Hematopoietic multipotent progenitor cell treated with erythropoietin and hydrocortisone succinate and interleukin-3 and kit ligand, for 4 days (in vitro differentiated cells): ENCODE data around the gene LMBR1L.

ENCODE experiments used
- DNase-seq: peaks from one replicate; pipeline ENCODE4 v3.0.0-alpha.2; 2015

LMBR1L gene

GRCh38 chr12:49109641-49110463 is 795 bp downstream of the LMBR1L start:
- DNase-seq = no peak

GRCh38 chr12:49108958-49109404 is 1.7 kb downstream of the LMBR1L start:
- DNase-seq = peak; percentile 59

GRCh38 chr12:49105504-49106084 is 5.1 kb downstream of the LMBR1L start:
- no peak for DNase-seq

- no peak for DNase-seq
These were observed 5.8 kb downstream of the LMBR1L start for GRCh38 chr12:49104822-49105221.

GRCh38 chr12:49100380-49100779 is 10.3 kb downstream of the LMBR1L start:
- DNase-seq = no peak

GRCh38 chr12:49098703-49099102 is 11.9 kb downstream of the LMBR1L start:
- DNase-seq = no peak

- peak; percentile 78 for DNase-seq
These were observed 12.6 kb downstream of the LMBR1L start for GRCh38 chr12:49098035-49098451.

- DNase-seq = no peak
These were observed 13.3 kb downstream of the LMBR1L start for GRCh38 chr12:49097381-49097780.

GRCh38 chr12:49094975-49095365 is 15.7 kb downstream of the LMBR1L start:
- no peak for DNase-seq

GRCh38 chr12:49094160-49094974 is 16.3 kb downstream of the LMBR1L start, which contains the start of gene DHH:
TSS of gene DHH (minus strand) at chr12:49094801. CDS start at chr12:49094512, 289 bp downstream.
- DNase-seq = peak; percentile 31

GRCh38 chr12:49093792-49094159 is 16.9 kb downstream of the LMBR1L start:
- no peak for DNase-seq

GRCh38 chr12:49092816-49093406 is 17.7 kb downstream of the LMBR1L start:
- DNase-seq = no peak

- DNase-seq = peak; percentile 64
These were observed 18.4 kb downstream of the LMBR1L start for GRCh38 chr12:49092086-49092815.

- no peak for DNase-seq
These were observed 18.9 kb downstream of the LMBR1L start for GRCh38 chr12:49091836-49092085.

GRCh38 chr12:49091056-49091835 is 19.4 kb downstream of the LMBR1L start:
- no peak for DNase-seq

GRCh38 chr12:49089821-49090773 is 20.6 kb downstream of the LMBR1L start:
- DNase-seq = peak; percentile 85

GRCh38 chr12:49088932-49089330 is 21.7 kb downstream of the LMBR1L start:
- no peak for DNase-seq

- DNase-seq = peak; percentile 95
These were observed 22.3 kb downstream of the LMBR1L start for GRCh38 chr12:49088150-49088931.

GRCh38 chr12:49086116-49086515 is 24.5 kb downstream of the LMBR1L start:
- no peak for DNase-seq

GRCh38 chr12:49084438-49084837 is 26.2 kb downstream of the LMBR1L start:
- DNase-seq = no peak
